GM12891 (cell line): Measurements from ENCODE around the gene CCDC102A.

ENCODE experiments used
- POLR2A ChIP-seq: IDR thresholded peaks from 2 replicates; pipeline ENCODE4 v1.6.1; 2011; ENCODE audit warnings: low read depth, low read length, control low read depth
- POLR2AphosphoS5 ChIP-seq: IDR thresholded peaks from 2 replicates; pipeline ENCODE4 v1.6.1; 2011; ENCODE audit warnings: low read depth, low read length, control low read depth

GRCh38 chr16:57514371-57514770, 22.0 kb downstream of the CCDC102A start:
- no peak for TF ChIP-seq POLR2A
- no peak for TF ChIP-seq POLR2AphosphoS5
